ENCODE data around the gene CBX2.
"Not testable (repeated sequence)": the region's sequence is repeated elsewhere in the genome, so short reads cannot be mapped to it uniquely, and the experiment has no call there.

Gene CBX2

DNA sequence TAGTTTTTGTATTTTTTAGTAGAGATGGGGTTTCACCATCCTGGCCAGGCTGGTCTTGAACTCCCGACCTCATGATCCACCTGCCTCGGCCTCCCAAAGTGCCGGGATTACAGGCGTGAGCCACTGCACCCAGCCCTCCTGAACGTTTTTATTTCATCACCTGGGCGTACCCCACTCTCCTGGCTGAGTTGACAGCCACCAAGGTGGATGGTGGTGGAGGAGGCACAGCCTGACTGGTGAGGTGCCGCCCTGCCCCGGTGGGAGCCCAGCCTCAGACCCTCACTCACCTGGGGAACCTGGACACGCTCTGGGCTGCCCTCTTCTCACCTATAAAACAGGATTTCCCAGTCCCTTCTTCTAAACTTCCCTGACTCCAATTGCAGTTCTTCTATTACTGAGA lies 5.2 kb upstream of the CBX2 start:
- DNase-seq, result not testable (repeated sequence)

DNA sequence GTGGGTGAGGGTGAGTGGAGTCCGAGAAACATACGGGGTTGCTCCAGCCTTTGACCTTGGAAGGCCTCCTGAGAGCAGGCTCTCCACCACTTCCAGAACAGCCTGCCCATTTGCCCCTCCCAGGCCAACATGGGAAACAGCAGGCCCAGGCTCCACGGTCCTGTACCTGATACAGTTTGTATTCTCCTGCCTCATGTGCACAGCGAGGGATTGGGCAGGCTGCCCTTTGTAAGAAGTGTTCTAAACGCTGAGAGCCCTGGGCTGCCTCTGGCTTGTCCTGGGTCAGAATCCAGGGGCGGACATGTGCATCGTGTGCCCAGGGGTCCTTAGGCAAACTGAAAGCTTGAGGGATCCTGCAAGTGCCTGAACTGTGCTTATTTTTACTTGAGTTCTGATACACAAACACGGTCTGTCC lies 3.4 kb upstream of the CBX2 start:
- no peak for DNase-seq

DNA sequence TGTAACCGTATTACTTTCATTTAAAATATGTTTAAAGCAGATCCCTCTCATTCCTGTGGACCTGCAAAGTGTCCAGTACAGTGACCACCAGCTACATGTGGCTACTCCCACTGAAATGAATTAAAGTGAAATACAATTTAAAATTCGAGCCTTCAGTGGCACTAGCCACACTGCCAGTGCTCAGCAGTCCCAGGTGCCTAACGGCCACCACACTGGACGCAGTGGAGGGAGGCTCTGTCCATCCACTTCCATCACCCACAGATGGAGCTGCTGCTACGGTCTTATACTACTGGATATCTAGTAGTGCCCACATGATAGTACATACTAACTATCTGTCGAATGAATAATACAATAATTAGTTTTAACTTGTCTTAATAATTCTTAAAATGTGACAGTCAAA lies 2.3 kb upstream of the CBX2 start:
- no peak for DNase-seq

DNA sequence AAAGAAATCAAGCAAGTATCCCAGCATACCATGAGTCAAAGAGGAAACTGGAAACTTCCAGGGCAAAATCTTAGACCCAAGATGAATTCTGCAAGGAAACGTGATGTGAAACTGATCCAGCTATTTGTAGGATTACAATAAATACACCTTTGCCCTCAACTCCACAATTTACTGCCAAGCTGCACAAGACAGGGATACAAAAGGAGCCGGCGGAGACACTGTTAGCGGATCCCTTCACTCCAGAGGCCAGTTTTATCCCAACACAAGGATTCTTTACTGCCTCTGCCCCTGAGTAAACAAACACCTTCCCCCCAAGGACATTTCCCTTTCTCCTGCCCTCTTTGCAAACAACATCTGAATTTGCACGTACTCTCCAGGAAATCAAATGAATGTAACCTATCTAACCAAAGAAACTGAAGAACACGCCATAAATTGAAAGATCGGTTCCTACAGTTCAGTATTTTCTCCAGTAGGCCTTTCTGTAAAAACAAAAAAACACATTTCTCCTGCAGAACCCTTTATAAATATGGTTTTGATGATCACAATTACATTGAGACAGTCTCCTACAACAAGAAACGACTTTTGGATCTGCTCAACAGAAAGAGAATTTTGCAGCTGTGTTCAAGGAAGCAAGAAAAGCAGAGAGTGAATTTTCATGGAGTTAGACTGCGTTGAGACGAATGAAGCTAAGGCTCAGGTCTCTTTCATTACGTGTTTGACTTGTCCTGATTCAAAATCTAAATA lies 1.4 kb upstream of the CBX2 start:
- no peak for DNase-seq

DNA sequence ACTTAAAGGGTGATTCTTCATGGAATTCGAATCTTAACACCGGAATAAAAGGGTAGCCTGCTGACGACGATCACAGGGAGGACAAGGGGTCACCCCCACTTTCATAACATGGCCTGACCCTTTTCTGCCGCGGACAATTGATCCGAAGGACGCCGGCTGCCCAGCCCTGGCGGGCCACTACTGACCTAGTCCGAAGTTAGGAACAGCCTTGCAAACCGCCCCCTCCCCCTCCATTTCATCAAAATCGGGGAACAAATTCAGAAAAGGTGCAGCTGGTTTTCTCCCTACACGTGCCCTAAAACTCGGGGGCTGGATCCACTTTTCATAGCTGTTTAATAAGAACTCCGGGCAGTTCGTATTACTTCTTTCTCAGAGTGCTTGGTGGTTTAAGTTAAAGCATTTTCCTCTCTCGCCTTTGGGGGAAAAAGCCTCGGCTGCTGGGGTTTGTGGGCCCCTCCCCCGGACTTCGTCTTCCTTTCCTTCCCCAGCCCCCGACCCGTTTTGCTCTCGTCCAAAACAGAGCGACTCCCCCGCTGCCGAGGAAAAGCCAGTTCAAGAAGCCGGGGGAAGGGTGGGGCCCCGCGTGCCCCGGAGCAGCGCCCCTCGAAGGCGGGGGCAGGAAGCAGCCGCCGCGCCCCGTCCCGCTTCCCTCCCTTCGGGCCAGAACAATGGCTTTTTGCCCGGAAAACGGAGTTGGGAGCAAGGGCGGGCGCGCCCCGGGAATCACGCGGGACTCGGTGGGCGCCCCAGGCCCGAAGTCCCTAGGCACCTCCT lies 641 bp upstream of the CBX2 start:
- DNase-seq, result no peak

DNA sequence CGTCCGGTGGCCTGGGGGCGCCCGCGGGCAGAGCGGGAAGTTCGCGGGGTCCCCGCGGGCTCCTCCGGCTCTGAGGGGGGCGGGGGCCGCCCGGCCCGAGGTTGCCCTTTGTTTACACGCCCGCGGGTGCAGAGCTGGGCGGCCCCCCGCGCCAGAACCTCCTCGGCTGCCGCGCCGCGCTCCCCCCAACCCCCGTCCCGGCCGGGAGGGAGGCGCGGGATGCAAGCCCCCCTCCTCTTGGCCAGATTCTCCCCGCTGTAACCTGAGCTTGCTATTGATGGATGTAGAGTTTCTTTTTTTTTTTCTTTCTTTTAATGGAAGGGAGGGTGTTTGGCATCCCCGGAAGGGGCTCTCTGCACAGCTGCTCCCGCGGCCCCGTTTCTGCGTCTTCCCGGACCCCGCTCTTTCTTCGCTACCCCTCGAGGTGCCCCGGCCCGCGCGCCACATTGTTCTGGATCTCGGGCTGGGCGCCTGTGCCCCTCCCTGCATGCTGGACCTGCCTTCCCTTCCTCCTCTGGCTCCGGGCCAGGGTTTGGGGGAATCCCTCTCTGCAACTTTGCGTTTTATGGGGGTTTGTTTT lies 646 bp downstream of the CBX2 start:
- peak; percentile 62 for DNase-seq

DNA sequence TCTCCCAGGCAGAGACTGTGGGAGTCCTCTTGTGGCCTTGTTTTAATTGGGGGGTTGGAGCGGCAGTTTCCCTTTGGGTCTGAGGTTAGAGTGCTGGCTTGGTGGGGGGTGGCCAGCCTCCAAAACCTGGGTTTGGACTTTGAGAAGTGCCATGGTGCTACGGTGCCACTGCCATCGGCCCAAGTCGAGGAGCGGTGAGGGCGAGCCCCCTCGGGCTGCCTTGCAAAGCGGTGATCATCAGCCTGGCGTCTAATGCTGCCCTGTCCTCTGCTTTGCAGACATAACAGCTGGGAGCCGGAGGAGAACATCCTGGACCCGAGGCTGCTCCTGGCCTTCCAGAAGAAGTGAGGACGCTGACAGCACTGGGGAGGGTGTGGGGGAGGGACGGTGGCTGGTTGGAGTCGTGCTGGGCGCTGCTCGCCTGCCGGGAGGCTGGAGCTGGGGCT lies 1.2 kb downstream of the CBX2 start:
- no peak for DNase-seq

DNA sequence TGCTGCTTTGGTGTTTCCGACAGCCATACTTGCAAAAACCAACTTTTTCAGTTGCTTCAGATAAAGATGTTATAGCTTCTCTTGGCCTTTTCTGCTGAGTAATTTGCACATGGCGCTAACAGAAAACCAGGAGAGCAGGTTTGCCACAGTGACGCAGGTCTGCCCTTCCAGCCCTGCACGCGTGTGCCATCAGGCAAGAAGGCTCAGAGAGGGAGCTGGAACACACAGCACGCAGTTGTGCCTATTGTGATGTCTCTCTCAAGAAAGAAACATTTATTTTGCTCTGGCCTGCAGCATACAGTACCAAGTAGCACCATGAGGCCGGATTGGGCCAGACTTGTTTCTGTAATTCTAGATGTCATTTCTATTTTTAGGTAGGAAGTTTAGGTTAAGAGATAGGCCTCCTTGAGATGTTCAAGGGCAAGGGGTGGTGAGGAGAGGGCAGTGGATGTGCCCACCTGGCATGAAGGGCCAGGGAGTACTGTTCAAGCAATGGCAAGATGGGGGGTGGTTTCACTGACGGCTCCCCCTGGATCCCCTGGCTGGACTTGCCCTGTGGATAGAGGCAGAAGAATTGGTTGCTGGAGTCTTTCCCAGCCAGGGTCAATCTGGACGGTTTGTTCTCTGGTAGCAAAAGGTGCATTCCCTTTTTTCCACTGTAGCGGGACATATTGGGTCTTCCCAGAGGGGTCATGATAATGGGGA lies 1.9 kb downstream of the CBX2 start:
- no peak for DNase-seq

DNA sequence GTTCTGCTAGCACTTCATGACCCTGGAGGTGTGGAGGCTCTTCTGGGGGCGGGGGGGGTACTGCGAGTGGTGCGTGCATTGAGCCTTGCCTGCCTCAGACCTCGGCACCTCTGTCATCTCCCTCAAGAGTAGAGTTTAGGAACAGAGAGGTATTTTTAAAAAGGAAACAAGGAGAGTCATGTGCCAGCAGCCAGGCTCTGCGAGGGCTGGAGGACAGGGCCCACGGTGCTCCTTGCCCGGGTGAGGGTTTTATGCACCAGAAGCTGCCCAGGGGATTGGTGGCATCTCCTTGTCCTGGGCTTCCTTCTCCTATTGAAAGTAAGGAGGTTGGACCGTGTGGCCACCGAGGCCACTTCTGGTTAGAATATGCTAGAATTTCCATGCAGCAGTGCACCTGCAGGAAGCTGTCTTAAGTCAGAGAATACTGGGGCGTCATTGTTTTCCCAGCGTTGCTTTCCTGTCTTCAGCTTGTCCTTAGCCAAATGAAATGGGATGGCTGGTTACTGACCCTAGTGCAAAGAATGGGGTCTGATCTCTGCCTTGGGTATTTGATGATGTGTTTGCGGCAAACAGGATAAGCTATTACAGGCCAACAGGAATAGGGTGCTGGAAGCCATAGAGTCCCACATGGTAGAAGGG lies 3.2 kb downstream of the CBX2 start:
- DNase-seq, result no peak

DNA sequence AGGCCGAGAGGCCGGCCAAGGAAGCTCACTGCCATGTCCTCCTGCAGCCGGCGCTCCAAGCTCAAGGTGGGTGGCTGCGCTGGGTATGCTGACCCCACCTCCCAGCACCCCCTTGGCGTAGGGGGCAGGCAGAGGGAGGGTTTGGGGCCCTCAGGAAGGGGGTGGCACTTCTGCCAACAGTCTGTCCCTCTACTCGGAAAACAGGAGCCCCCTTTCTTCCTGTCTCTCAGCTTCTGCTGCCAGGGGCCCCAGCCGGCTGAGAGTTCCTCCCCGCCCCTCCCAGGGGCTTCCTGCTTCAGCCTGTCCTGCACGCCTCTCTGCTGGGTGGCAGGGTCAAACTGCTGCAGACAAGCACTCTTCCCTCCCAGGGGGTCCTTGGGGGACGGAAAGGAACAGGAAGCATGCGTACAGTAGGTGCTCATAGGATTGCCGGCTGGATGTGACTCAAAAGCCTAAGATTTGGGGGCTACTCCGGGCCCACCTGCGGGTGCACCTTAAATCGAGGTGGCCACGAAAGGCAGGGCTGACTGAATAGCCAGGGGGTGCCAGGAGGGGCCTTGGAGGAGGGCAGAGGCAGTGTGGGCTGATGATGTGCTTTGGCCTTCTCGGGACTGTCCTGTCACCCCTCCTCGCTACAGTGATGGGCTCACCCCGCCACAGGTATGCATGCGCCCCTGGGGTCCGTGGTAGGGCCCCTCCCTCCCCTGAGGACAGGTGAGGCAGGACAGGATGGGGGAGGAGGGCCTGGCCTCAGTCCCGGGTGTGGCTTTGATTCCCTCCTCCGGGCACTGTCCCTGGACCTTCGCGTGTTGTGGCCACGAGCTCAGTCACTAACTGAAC lies 4.0 kb downstream of the CBX2 start:
- DNase-seq, result no peak

DNA sequence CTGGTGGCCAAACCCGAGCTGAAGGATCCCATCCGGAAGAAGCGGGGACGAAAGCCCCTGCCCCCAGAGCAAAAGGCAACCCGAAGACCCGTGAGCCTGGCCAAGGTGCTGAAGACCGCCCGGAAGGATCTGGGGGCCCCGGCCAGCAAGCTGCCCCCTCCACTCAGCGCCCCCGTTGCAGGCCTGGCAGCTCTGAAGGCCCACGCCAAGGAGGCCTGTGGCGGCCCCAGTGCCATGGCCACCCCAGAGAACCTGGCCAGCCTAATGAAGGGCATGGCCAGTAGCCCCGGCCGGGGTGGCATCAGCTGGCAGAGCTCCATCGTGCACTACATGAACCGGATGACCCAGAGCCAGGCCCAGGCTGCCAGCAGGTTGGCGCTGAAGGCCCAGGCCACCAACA lies 5.9 kb downstream of the CBX2 start:
- DNase-seq, result no peak

DNA sequence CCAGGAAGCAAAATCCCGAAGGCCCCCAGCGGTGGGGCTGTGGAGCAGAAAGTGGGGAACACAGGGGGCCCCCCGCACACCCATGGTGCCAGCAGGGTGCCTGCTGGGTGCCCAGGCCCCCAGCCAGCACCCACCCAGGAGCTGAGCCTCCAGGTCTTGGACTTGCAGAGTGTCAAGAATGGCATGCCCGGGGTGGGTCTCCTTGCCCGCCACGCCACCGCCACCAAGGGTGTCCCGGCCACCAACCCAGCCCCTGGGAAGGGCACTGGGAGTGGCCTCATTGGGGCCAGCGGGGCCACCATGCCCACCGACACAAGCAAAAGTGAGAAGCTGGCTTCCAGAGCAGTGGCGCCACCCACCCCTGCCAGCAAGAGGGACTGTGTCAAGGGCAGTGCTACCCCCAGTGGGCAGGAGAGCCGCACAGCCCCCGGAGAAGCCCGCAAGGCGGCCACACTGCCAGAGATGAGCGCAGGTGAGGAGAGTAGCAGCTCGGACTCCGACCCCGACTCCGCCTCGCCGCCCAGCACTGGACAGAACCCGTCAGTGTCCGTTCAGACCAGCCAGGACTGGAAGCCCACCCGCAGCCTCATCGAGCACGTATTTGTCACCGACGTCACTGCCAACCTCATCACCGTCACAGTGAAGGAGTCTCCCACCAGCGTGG lies 6.5 kb downstream of the CBX2 start:
- DNase-seq, result no peak

DNA sequence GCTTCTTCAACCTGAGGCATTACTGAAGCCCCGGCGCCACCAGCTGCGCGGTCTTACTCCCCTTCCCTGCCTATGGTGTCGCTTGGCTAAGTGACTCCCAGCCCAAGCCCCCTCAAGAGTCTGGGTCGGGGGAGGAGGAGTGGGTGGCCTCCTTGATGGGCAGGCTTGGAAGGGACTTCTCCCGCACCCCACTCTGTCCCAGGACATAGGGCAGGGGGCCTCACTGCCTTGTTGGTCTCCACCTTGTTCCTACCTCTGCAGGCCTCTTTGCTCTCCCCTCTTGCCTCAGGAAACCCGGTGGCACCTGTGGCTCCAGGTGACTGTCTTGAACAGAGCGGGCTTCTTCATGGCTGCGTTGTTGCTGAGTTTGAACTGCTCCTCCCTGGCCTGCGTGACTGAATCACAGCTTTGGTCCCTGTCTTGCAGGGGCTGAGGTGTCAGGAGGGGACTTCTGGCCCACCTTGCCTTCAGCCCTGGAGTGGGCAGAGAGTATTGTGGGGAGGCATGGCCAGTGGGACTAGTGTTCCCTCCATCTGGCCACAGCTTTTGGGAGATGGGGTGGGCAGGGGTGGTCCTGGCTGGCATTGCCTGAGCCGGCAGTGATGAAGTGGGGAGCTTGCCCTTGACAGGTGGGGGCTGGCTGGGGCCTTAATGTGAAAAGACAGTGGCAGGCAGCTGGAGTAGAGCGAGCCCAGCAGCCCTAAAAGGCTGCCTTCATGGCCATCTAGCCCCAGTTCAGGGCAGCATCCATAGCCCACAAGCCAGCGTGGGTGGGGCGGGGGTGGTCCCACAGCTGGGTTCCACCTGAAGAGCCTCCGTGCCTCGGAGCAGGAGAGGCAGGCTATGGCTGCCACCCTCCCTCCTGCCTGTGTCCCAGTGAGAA lies 7.3 kb downstream of the CBX2 start:
- no peak for DNase-seq

DNA sequence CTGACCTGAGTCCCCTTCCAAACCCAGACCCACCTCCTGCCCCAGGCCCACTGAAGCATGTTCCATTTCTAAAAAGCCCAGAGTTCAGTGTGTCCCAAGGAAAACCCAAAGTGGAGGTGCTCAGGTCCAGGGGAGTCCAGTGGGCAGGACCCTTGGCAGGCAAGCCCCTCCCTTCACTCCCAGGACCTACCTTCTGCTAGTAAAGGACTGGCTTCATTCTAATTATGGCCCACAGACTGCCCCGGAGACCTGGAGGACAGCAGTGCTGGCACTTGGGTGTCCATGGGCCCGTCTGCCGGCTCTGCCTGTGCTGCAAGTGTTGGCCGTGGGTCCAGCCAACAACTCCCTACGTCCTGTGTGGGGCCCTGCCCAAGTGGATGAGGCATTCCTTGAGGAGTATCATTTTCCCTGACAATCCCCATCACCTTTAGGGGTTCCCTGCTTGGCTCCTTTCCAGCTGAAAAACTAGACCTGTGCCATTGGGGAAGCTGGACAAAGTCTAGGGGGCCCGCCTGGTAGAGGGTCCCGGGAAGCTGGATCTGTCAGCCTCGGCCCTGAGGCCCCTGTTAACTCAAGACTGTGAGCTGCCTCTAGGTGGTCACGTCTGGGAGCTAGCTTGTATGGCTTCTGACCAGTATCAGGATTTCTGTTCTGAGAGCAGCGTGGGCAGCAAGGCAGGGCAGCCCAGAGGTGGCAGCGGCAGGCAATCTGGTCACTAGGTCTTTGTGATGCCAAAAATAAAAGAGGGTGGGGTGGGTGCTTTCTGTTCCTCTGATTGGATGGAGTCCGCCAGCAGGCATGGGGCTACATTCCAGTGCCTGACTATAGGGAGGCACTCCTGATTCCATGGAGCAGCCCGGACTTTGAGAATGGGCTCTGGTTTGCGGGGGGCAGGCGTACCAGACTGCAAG lies 8.2 kb downstream of the CBX2 start:
- no peak for DNase-seq

DNA sequence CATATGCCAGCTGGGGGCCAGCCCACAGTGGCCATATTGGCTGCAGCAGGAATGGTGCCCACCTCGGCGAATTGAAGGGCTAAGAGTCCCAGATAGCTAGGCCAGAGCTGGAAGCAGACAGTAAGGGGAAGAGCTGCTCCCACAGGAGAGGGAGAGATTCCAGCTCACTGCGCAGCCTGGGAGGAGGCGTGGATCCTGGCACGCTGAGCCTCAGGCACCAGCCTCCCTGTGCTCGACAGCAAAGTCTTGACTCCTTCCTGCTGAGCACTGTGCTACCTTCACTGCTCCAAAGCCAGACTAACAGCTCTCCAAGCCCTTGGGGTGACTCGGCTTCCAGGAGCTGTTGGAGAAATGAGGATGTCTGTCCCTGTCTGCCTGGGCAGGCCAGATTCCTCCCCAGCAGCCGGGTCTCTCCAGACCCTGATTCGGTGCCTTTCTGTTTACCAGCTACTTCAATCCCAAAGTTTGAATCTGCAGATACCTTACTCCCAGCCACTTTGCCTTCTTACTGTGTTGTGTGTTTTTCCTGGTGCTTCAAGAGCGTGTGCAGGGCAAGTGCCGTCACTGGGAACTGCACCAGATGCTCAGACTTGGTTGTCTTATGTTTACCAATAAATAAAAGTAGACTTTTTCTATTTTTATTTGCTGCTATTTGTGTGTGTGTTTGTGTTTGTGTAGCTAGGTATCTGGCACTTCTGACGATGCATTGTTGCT lies 9.1 kb downstream of the CBX2 start:
- DNase-seq, result no peak

DNA sequence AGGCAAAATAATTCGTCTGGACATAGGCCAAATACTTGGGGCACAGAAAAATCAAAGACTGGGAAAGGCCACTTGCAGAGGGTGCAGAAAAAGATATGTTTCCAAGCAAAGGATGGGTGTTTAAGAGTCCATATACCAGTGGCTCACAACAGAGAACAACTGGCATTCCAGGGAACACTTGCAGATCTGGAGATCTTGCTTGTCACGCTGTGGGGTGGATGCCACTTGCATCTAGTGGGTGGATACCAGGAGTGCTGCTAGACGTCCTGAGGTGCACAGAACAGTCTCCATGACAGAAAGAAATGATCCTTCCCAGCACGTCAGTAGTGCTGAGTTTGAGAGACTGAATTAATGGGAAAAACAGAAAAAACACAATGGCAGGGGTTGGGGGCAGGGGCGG lies 10.5 kb downstream of the CBX2 start:
- no peak for DNase-seq

DNA sequence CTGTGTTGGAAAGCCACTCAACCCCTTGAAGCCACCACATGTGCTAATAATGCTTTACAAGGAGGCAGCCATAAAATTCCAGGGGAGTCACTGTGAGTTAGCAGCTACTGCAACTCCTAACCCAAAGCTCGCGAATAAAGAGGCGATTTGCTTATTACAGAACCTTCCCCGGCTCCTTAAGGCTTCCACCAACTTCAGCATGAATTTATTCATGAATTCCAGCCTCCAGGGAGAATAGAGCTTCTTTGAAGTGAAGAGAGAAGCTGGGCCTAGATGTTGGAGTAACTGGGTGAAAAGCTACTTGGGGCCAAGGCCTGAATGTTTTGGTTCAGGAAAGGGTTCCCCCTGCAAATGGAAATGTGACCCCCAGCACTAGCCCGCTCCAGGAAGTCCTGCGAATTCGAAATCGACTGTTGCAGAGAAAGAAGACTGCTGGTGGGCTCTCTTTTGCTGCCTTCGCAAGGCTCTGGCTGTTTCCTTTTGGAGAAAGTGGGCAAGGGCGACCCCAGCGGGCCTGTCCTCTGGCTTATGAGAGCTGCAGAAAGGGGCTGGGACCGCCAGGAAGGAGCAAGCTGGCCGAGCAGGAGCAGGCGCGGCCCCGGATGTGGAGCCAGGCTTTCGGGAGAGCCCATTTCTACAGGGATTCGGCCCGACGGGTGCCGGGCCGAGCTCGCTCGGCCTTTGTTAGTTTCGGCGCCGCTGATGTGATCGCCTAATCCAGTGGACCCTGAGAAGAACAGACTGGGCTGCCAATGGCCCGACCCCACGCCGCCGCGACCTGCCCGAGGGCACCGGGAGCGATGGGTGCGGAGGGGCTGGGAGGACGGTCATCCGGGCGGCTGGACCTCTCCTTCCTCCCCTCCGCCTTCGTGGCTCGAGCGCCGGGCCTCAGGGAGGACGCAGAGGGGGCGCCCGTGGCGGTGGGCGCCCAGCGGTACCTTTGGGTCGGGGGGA lies 11.3 kb downstream of the CBX2 start:
- no peak for DNase-seq
